Dermis blood vessel endothelial cell (primary cell): ENCODE data around the gene C19orf38. TPM values are rescaled to one million over a fixed set of nuclear protein-coding genes. Genes with fewer than 3 reads are reported as not detected.
A peak's percentile ranks its signal among the peaks of the same experiment; 100 is the strongest.
"Not testable (repeated sequence)": the region's sequence is repeated elsewhere in the genome, so short reads cannot be mapped to it uniquely, and the experiment has no call there.

Source experiments
- DNase-seq: peaks from one replicate; pipeline ENCODE4 v3.0.0; 2010
- total RNA-seq: library from RNA; depleted of rRNA; stranded (reverse); fragments of >200 nt; gene quantifications from 2 replicates; pipeline ENCODE4 v1.2.3, GENCODE V29; 2014

The C19orf38 gene
- total RNA-seq, 1 donor from 2014 or later, result not detected

GRCh38 chr19:10823690-10824089 lies 24.5 kb upstream of the C19orf38 start:
- no peak for DNase-seq

GRCh38 chr19:10826231-10826630 lies 22.0 kb upstream of the C19orf38 start:
- no peak for DNase-seq

- no peak for DNase-seq
Measured at GRCh38 chr19:10826846-10827245, 21.4 kb upstream of the C19orf38 start.

- DNase-seq, result peak; percentile 25
Measured at GRCh38 chr19:10828981-10829821, 19.0 kb upstream of the C19orf38 start.

GRCh38 chr19:10829967-10830366 lies 18.2 kb upstream of the C19orf38 start:
- no peak for DNase-seq

- DNase-seq, result no peak
Measured at GRCh38 chr19:10830370-10830769, 17.8 kb upstream of the C19orf38 start.

GRCh38 chr19:10830931-10831779 lies 17.1 kb upstream of the C19orf38 start:
- DNase-seq, result no peak

GRCh38 chr19:10831987-10832938 lies 16.0 kb upstream of the C19orf38 start:
- DNase-seq, result no peak

GRCh38 chr19:10832939-10833296 lies 15.3 kb upstream of the C19orf38 start:
- no peak for DNase-seq

- no peak for DNase-seq
Measured at GRCh38 chr19:10835089-10835753, 13.0 kb upstream of the C19orf38 start.

GRCh38 chr19:10835754-10836478 lies 12.3 kb upstream of the C19orf38 start, which contains the start of gene TMED1:
Gene TMED1, minus strand, starts transcription at chr19:10836212. Its CDS starts 21 bp downstream, at chr19:10836191.
- peak; percentile 100 for DNase-seq

GRCh38 chr19:10836479-10837330 lies 11.5 kb upstream of the C19orf38 start:
- DNase-seq, result no peak

- not testable (repeated sequence) for DNase-seq
Measured at GRCh38 chr19:10837649-10838048, 10.6 kb upstream of the C19orf38 start.

- DNase-seq, result no peak
Measured at GRCh38 chr19:10838377-10838776, 9.8 kb upstream of the C19orf38 start.

GRCh38 chr19:10839114-10840050 lies 8.8 kb upstream of the C19orf38 start:
- DNase-seq, result no peak

- DNase-seq, result no peak
Measured at GRCh38 chr19:10842788-10843187, 5.4 kb upstream of the C19orf38 start.

- DNase-seq, result no peak
Measured at GRCh38 chr19:10846500-10847202, 1.6 kb upstream of the C19orf38 start.

GRCh38 chr19:10850631-10851030 lies 2.4 kb downstream of the C19orf38 start:
- no peak for DNase-seq
